ENCODE measurements around the gene LAX1.

GRCh38 chr1:203777596-203777995 lies 12.6 kb downstream of the LAX1 start:
- TF ChIP-seq CTCF (IDR thresholded peaks at IDR 0.05) (no peak), POLR2A (IDR thresholded peaks at IDR 0.05) (no peak), POLR2AphosphoS5 (IDR thresholded peaks at IDR 0.05) (no peak), EP300 (IDR thresholded peaks at IDR 0.05) (no peak)

Measured in sigmoid colon (tissue), 4 donors.